SK-N-MC (cell line): ENCODE results near the gene STK39.
"Not testable (repeated sequence)": the region's sequence is repeated elsewhere in the genome, so short reads cannot be mapped to it uniquely, and the experiment has no call there.

Source experiments
- DNase-seq: peaks from one replicate; pipeline ENCODE4 v3.0.0-alpha.2; 2011; ENCODE audit warnings: low read depth, low spot score
- H3K27ac ChIP-seq: fragments of 200-600 bp; sonication (generic); 2 replicates; pipeline ENCODE4 v1.5.1; 2016; ENCODE audit warnings: mixed run types
- H3K36me3 ChIP-seq: fragments of 200-600 bp; sonication (generic); 2 replicates; pipeline ENCODE4 v1.6.1; 2017; ENCODE audit warnings: antibody characterized with exemption, low read length, mixed read lengths; ENCODE audit not compliant: insufficient read depth
- H3K4me3 ChIP-seq: fragments of 200-600 bp; sonication (generic); 2 replicates; pipeline ENCODE4 v1.5.1; 2016
- H3K9ac ChIP-seq: fragments of 200-600 bp; sonication (generic); 2 replicates; pipeline ENCODE4 v1.8.0; 2017; ENCODE audit warnings: mixed run types, mixed read lengths; ENCODE audit not compliant: insufficient read length
- H3K9me3 ChIP-seq: fragments of 200-600 bp; sonication (generic); 2 replicates; pipeline ENCODE4 v1.6.1; 2017; ENCODE audit warnings: low read depth, mild to moderate bottlenecking, antibody characterized with exemption, low read length, moderate library complexity, mixed read lengths
- EZH2 ChIP-seq: fragments of 200-600 bp; sonication (generic); IDR thresholded peaks from one replicate; pipeline ENCODE4 v1.6.1; 2017; ENCODE audit warnings: antibody characterized with exemption
- FOXP2 ChIP-seq: optimal IDR thresholded peaks from 2 replicates; pipeline ENCODE3; 2011; ENCODE audit warnings: mild to moderate bottlenecking, moderate library complexity; ENCODE audit not compliant: insufficient read depth; ENCODE audit errors: extremely low read length, control extremely low read depth
- POLR2AphosphoS5 ChIP-seq: IDR thresholded peaks from 2 replicates; pipeline ENCODE4 v1.6.1; 2012; ENCODE audit warnings: mild to moderate bottlenecking, low read depth, low read length, borderline replicate concordance

Gene STK39

DNA sequence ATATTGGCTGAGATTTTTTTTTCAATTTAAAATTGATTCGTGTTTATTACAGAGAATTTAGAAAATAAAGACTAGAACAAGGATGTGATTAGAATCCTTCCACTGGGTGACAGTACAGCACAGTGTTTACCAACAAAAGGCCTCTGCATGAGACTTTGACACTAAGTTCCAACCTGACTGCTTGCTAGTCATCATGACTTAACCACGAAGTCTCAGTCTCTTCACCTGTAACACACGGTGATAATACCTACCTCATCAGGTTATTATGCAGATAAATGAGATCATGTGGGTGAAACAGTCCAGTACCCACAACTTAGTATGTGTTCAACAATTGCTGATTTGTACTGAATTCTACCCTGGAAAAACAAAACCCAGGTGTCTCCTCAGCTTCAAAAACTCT, 151.2 kb downstream of the STK39 start:
- TF ChIP-seq FOXP2 = no peak
- no peak for TF ChIP-seq POLR2AphosphoS5
- no peak for TF ChIP-seq EZH2
- no peaks in the 10 kb centered on the region for H3K36me3 ChIP-seq
- no peak overlapping the region for H3K27ac ChIP-seq
- no peaks in the 10 kb centered on the region for H3K9me3 ChIP-seq
- DNase-seq = no peak
- H3K4me3 ChIP-seq = no peak overlapping the region
- no peak overlapping the region for H3K9ac ChIP-seq

DNA sequence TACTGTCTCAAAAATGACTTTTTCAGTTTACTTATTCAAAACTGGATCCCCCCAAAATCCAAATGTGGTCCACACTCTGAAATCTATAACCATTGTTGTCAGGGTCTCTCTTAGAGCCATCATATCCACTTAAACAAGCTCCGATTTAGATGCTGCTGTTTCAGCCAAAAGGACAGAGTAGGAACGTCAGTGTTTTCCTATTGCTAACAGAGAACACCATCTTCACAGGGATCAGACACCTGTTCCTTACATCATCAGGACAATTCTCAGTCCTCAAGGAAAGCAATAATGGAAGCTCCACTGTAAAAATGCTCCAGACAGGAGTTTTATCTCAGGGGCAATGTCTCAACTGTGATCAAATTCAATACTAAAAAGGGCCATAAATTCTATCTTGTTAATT, 155.4 kb downstream of the STK39 start:
- no peak overlapping the region for H3K4me3 ChIP-seq
- no peak for DNase-seq
- H3K27ac ChIP-seq = no peak overlapping the region
- H3K9ac ChIP-seq = no peak overlapping the region
- H3K9me3 ChIP-seq = no peaks in the 10 kb centered on the region
- no peak for TF ChIP-seq POLR2AphosphoS5
- TF ChIP-seq EZH2 = no peak
- no peak for TF ChIP-seq FOXP2
- no peaks in the 10 kb centered on the region for H3K36me3 ChIP-seq

DNA sequence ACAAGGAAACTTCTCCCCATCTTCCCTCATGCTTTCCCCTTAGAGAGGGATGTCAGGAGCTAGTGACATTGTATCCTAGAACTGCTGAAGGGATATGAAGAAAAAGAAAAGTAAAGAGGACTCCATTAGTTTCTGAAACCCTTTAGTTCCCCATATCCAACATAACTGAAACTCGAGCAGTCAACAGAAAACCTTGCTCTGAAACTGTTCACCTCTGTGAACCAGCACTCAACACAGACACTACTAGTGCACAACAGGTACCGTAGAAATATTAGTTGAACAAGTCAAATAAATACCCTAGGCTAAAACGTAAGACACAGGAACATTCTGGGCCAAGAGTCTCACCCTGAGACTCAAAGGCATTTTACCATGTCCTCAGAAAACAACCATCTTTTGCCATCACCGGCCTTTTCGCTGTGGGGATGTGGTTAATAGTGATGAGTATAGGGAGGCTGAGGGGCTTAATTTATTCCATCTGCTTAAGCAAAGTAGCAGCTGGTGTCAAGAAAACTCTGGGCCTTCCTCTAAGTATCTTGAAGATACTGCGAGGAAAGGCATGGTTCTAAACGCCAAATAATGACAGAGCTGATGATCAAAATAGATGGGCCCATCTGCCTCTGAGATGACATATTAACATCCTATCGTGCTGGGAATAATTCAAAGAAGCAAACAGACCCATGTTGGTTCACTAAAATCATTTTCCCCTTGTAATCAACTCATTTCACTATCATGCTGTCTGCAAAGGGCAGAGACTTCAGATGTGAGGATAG, 156.8 kb downstream of the STK39 start:
- no peaks in the 10 kb centered on the region for H3K36me3 ChIP-seq
- no peak for DNase-seq
- TF ChIP-seq EZH2 (no peak), FOXP2 (no peak), POLR2AphosphoS5 (no peak)
- H3K9me3 ChIP-seq = no peaks in the 10 kb centered on the region
- no peak overlapping the region for H3K9ac ChIP-seq
- no peak overlapping the region for H3K27ac ChIP-seq
- H3K4me3 ChIP-seq = no peak overlapping the region

DNA sequence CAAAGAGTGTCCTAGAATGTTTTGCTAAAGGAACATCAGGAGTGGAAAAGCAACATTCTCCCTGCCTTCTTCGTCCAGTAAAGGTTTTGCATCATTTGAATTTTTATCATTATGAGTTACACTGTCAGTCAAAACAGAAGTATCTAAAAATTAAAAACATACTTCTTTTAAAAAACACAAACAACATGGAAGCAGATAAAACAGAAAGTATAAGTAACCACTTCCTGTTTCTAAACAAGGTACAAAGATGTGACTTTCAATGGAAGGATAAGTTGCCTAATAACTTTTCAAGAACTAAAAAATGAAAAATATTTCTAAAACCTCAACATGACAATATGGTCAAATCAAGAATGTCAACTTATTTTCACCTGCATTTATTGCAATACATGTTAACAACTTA, 158.2 kb downstream of the STK39 start:
- Histone ChIP-seq H3K27ac (no peak overlapping the region), H3K9me3 (no peaks in the 10 kb centered on the region)
- DNase-seq = no peak

DNA sequence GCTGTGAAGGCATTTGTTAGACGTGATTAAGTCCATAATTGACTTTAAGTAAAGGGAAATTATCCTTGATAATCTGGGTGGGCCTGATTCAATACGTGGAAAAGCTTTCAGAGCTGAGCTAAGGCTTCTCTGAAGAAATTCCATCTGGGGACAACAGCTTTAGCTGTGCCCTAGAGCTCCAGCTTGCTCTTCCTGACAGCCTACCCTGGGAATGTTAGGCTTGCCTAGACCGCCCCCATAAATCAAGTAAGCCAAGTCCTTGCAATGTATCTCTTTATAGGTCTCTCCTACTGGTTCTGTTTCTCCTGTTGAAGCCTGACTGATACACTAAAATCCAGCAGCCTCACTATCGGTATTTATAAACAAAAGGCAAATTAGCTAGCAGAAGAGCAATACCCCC, 160.0 kb downstream of the STK39 start:
- no peaks in the 10 kb centered on the region for H3K36me3 ChIP-seq
- H3K4me3 ChIP-seq = no peak overlapping the region
- no peak for TF ChIP-seq FOXP2
- TF ChIP-seq POLR2AphosphoS5 = no peak
- no peak for TF ChIP-seq EZH2
- no peaks in the 10 kb centered on the region for H3K9me3 ChIP-seq
- no peak overlapping the region for H3K9ac ChIP-seq
- DNase-seq = no peak
- H3K27ac ChIP-seq = no peak overlapping the region

More for the DNA sequence above, 158.2 kb downstream of the STK39 start:
- H3K36me3 ChIP-seq = no peaks in the 10 kb centered on the region
- no peak for TF ChIP-seq POLR2AphosphoS5
- TF ChIP-seq FOXP2 = no peak
- TF ChIP-seq EZH2 = no peak
- no peak overlapping the region for H3K4me3 ChIP-seq
- no peak overlapping the region for H3K9ac ChIP-seq

DNA sequence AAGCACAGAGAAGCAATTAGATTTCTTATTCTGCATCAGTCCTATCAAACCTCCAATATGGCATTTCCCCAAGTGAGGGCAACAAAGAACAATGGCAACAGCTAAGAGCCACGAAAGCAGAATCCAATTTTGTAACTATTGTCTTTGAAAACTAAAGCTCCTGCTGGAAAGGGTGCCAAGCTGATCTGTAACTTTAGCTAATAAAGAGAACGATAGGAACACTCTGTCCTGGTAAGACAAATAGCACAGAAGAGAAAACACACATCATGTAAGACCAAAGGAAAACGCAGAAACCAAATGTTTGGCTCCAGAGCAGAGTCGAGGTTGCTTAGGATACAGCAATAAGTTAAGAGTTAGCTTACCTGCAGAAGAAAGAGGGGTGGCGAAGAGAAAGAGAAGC, 160.5 kb downstream of the STK39 start:
- Histone ChIP-seq H3K4me3 (no peak overlapping the region), H3K27ac (no peak overlapping the region), H3K36me3 (no peaks in the 10 kb centered on the region), H3K9ac (no peak overlapping the region), H3K9me3 (no peaks in the 10 kb centered on the region)
- no peak for DNase-seq
- TF ChIP-seq EZH2 (no peak), POLR2AphosphoS5 (no peak), FOXP2 (no peak)

DNA sequence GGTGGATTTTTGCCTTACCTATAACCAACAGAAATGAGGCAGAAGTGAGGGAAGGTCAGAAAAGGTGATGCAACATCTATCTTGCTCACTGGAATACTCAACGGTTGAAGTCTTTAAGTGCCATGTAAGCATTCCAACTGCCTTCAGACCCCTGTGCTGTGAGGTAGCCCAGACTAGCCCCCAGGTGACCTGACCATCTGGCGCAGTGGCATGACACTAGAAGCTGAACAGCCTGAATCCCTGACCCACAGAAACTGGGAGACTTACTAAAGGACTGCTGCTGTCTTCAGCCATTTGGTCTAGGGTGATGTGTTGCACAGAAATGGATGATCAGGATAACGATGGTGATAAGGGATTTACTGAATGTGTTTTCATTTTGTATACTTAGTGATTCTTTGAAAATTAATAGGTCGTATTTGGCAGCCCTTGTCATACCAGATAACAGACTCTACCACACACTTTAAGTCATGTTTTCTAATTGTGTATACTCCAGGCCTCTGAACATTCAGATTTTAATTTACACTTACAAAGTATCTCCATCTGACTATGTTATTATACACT, 161.5 kb downstream of the STK39 start:
- H3K9ac ChIP-seq = no peak overlapping the region
- DNase-seq = no peak
- no peak overlapping the region for H3K27ac ChIP-seq
- no peak for TF ChIP-seq POLR2AphosphoS5
- TF ChIP-seq EZH2 = no peak
- no peaks in the 10 kb centered on the region for H3K36me3 ChIP-seq
- H3K9me3 ChIP-seq = no peaks in the 10 kb centered on the region
- no peak overlapping the region for H3K4me3 ChIP-seq

DNA sequence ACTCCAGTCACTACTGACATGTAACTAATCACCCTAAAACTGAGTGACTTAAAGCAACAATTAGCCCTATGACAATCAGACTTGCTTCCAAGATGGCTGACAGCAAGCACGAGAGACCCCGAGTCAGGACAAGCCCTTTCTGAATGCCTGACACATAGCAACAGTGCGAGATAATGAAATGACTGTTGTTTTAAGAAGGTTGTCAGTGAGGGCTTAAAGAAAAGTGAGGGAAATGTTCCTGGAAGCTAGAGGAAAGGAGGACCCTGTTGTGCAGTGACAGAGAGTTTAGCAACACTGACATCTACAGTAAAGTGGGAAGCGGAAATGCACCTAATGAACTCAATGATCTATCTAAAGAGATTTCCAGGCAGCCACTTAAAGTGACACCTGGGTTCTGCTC, 163.1 kb downstream of the STK39 start:
- H3K27ac ChIP-seq = no peak overlapping the region
- no peaks in the 10 kb centered on the region for H3K36me3 ChIP-seq
- no peaks in the 10 kb centered on the region for H3K9me3 ChIP-seq
- no peak overlapping the region for H3K9ac ChIP-seq
- H3K4me3 ChIP-seq = no peak overlapping the region
- TF ChIP-seq FOXP2 (no peak), EZH2 (no peak), POLR2AphosphoS5 (no peak)
- DNase-seq = no peak

DNA sequence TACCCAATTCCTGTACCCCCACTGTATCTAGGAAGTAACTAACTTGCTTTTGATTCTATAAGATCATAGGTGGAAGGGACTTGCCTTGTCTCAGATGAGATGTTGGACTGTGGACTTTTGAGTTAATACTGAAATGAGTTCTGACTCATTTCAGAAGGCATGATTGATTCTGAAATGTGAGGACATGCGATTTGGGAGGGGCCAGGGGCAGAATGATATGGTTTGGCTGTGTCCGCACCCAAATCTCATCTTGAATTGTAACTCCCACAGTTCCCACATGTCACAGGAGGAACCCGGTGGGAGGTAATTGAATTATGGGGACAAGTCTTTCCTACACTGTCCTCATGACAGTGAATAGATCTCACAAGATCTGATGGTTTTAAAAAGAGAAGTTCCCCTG, 165.9 kb downstream of the STK39 start:
- DNase-seq, H3K36me3 ChIP-seq, H3K27ac ChIP-seq: not testable (repeated sequence)

More for the DNA sequence above, 165.9 kb downstream of the STK39 start:
- not testable (repeated sequence) for H3K4me3 ChIP-seq, H3K9ac ChIP-seq, H3K9me3 ChIP-seq
